Cardiac fibroblast (primary cell): Measurements from ENCODE around the gene ROPN1B.

Experiments used
- DNase-seq, 2 donors: peaks; one replicate each; pipeline versions ENCODE4 v3.0.0 to v3.0.0-alpha.2; 2010; ENCODE audit warnings: low read depth in 2 of 2
- H3K4me3 ChIP-seq, 2 donors: replicated peaks in 1 of 2; 1 replicate in 1 of 2; 2 replicates in 1 of 2; pipeline ENCODE4 v1.5.1; 2011; ENCODE audit warnings: low read depth in 2 of 2, low read length in 2 of 2, mild to moderate bottlenecking in 2 of 2, moderate library complexity in 1 of 2
- TF ChIP-seq, protein P1 (sequence below): IDR thresholded peaks from one replicate; pipeline ENCODE4 v1.5.1; 2011; ENCODE audit warnings: low read depth, mild to moderate bottlenecking, low read length, inconsistent platforms

ROPN1B gene

DNA sequence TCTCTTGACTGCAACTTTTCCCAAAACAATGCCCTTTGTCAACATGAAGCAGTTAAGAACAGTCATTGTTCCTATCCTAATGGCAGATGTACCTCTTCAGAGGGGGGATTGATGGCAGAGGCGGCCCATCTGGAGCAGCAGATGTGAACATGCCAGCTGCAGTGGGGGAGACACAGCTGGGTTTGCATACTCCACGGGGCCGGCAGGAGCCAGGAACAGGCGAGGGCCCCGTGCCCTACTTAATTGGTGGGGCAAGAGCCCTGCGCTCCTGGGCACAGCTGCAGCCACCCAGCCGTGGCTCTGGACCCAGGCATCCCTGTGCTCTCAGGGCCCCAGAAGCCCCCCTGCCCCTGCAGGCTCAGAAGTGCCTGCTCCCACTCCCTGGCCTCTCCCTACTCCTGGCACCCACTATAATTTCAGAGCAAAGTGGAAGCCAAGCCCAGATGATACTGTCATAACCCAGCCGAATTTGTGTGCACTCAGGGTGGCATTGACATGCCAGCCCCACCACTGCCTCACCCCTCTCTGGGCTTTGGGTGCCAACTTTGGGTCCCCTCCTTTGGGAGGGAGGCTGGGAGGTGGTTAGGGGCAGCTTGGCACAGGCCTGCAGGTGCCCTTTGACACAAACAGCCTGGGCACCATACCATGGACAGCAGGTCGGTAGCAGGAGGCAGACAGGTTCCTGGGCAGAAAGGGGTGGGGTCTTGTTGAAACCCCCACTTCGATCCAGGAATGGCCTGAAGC lies 34.6 kb downstream of the ROPN1B start:
- TF ChIP-seq, protein P1, sequence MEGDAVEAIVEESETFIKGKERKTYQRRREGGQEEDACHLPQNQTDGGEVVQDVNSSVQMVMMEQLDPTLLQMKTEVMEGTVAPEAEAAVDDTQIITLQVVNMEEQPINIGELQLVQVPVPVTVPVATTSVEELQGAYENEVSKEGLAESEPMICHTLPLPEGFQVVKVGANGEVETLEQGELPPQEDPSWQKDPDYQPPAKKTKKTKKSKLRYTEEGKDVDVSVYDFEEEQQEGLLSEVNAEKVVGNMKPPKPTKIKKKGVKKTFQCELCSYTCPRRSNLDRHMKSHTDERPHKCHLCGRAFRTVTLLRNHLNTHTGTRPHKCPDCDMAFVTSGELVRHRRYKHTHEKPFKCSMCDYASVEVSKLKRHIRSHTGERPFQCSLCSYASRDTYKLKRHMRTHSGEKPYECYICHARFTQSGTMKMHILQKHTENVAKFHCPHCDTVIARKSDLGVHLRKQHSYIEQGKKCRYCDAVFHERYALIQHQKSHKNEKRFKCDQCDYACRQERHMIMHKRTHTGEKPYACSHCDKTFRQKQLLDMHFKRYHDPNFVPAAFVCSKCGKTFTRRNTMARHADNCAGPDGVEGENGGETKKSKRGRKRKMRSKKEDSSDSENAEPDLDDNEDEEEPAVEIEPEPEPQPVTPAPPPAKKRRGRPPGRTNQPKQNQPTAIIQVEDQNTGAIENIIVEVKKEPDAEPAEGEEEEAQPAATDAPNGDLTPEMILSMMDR: no peak
- no peak overlapping the region for H3K4me3 ChIP-seq
- no peak for DNase-seq

DNA sequence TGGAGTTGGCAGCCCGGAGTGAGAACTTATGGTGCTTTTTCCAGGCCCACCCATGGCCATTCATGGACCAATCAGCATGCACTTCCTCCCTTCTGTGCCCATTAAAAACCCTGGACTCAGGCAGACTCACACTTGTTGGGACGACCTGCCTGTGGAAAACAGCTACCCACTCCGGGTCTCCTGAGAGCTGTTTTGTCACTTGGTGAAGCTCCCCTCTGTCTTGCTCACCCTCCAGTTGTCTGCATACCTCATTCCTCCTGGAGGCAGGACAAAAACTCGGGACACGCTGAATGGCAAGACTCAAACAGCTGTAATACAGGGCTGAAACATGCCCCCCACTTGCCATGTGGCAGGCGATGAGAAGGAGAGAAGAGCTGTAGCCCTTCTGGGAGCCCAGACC lies 35.2 kb downstream of the ROPN1B start:
- DNase-seq: no peak
- TF ChIP-seq, protein P1: no peak

DNA sequence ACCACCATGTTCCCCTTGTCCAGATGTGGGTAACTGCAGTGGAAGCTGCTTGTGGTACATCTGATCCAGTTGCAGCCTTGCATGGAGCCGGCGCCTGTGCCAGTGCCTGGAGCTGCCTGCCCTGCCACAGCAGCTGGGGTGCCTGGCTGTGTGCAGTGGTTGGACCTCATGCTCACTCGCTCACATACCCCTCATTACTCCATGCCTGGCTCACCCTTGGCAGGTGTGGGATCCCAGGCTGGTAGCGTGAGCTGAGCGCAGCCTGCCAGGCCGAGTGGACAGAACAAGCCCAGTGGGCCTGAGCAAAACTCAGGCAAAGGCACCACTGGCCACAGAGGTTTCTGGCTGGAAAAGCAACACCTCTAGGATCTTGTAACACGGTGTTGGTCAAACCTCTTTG lies 35.7 kb downstream of the ROPN1B start:
- TF ChIP-seq, protein P1: no peak
- DNase-seq: no peak

More for the DNA sequence above, 35.2 kb downstream of the ROPN1B start:
- no peak overlapping the region for H3K4me3 ChIP-seq

DNA sequence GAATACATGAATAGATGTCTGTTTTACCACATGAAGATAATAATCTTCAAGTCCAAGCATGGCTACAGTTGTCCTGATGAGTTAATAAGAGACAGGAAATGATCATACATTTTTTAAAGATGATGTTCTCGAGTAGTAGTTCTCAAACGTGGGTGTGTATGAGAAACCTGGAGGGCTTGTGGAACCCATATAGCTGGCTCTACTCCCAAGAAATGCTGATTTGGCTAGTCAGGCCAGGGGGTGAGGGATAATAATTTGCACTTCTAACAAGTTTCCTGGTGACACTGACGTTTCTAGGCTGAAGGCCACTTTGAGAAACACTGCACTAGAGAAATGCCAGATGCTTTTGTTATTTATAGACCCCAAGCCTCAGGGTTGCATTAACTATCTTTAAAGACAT lies 37.0 kb downstream of the ROPN1B start:
- H3K4me3 ChIP-seq: no peak overlapping the region
- peak; percentile 35 to 69 for DNase-seq
- TF ChIP-seq, protein P1: no peak

More for the DNA sequence above, 35.7 kb downstream of the ROPN1B start:
- H3K4me3 ChIP-seq: no peak overlapping the region

DNA sequence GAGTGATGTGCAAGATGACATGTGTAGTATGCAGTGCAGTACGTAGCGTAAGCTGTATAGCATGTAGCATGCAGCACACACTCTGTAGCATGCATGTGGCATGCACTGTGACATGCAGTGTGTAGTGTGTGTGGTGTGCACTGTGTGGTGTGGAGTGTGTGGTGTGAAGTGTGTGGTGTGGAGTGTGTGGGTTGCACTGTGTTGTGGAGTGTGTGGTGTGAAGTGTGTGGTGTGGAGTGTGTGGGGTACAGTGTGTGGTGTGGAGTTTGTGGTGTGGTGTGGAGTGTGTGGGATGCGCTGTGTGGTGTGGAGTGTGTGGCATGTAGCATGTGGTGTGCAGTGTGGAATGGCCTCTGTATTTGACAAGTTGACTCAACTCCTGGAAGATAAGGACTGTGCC lies 39.2 kb downstream of the ROPN1B start:
- no peak for DNase-seq
- H3K4me3 ChIP-seq: no peak overlapping the region
- TF ChIP-seq, protein P1: no peak

DNA sequence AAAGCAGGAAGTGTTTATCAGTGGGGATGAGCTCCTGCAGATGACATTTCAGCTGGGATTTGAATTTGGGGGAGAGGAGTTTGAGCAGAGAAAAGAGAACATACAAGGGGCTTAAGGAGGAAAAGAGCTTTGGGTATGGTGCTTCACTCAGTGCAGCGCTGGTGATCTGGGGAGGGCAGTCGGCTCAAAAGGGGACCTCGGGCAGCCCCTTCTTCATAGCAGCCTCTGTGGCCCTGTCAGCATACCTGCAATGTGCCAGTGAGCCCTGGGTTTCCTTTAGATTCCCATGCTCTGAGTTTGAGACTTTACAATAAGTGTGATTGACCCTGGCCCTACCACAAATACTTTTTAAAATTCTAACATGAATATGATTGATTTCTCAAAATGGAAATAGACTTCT lies 40.2 kb downstream of the ROPN1B start:
- TF ChIP-seq, protein P1: no peak
- no peak for DNase-seq

DNA sequence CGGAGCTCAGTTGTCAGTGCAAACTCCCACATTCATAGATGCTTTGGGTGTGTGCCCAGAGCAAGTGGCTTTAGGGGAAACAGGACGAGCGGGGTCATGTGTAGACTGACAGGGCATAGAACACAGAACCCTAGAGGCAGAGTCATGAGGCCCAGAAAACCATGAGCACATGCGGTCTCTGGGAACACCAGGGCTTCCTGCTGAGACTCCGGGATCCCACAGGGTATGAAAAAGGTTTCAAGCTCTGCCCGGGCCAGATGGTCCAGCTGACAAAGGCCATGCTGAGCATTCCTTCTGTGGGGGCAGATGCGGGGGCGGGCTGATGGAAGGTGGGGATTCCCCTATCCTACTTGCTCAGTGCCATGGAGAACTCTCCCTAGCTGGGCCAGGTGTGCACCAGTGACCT lies 44.8 kb downstream of the ROPN1B start:
- DNase-seq: no peak
- TF ChIP-seq, protein P1: no peak
- H3K4me3 ChIP-seq: no peak overlapping the region

More for the DNA sequence above, 40.2 kb downstream of the ROPN1B start:
- H3K4me3 ChIP-seq: no peak overlapping the region
